Measurements from ENCODE around the gene APP. TPM values are rescaled to one million over a fixed set of nuclear protein-coding genes. Genes with fewer than 3 reads are reported as not detected.
A peak's percentile ranks its signal among the peaks of the same experiment; 100 is the strongest.

The APP gene
- total RNA-seq, 4 donors from 2014 or later, result 209 to 297 (median 240) TPM

- Histone ChIP-seq H3K4me3 (no peak overlapping the region), H3K27ac (no peak overlapping the region), H3K36me3 (no peaks in the 10 kb centered on the region), H3K27me3 (no peaks in the 10 kb centered on the region), H3K4me1 (peaks cover 0 to 17% (median 0%) of the 10 kb centered on the region in 4 donors), H3K9me3 (no peaks in the 10 kb centered on the region)
- no peak for DNase-seq
- no peak for TF ChIP-seq CTCF (IDR thresholded peaks at IDR 0.05)
- no peak for TF ChIP-seq POLR2A (IDR thresholded peaks at IDR 0.05)
Observed at GRCh38 chr21:26064506-26064905, 106.1 kb downstream of the APP start.

DNA sequence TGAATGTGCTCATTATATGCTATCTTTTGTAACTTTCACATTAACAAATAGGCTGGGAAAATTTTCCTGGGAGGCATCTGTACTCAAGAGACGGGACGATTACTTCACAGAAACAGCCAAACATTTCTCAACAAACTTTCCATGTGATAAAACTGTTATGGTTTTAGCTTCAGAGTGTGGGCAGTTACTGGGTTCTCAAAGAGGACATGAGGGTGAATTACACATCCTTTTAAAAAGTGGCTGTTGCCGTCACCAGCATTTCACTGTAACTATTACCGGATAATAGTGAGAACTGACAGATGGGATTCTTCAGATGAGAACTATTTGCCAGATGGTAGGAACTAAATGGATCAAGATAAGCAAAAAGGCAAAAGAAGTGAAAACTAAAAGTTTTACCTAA lies 109.1 kb downstream of the APP start:
- no peak for DNase-seq
- no peaks in the 10 kb centered on the region for H3K36me3 ChIP-seq
- H3K27ac ChIP-seq, result peak overlapping the region in 2 of 4 donors; percentile 5 to 51
- no peak overlapping the region for H3K4me3 ChIP-seq
- no peak for TF ChIP-seq CTCF (IDR thresholded peaks at IDR 0.05)
- no peak for TF ChIP-seq POLR2A (IDR thresholded peaks at IDR 0.05)
- H3K27me3 ChIP-seq, result no peaks in the 10 kb centered on the region
- no peaks in the 10 kb centered on the region for H3K4me1 ChIP-seq
- H3K9me3 ChIP-seq, result no peaks in the 10 kb centered on the region

- H3K4me3 ChIP-seq, result no peak overlapping the region
- TF ChIP-seq CTCF (IDR thresholded peaks at IDR 0.05) (no peak), POLR2A (IDR thresholded peaks at IDR 0.05) (no peak)
- no peaks in the 10 kb centered on the region for H3K4me1 ChIP-seq
- peak overlapping the region in 2 of 4 donors; percentile 5 to 17 for H3K27ac ChIP-seq
- no peaks in the 10 kb centered on the region for H3K36me3 ChIP-seq
- no peaks in the 10 kb centered on the region for H3K9me3 ChIP-seq
- no peaks in the 10 kb centered on the region for H3K27me3 ChIP-seq
- DNase-seq, result no peak
Observed at GRCh38 chr21:26060335-26061115, 110.0 kb downstream of the APP start.

GRCh38 chr21:26057477-26058170 lies 112.9 kb downstream of the APP start:
- Histone ChIP-seq H3K27me3 (no peaks in the 10 kb centered on the region), H3K4me1 (no peaks in the 10 kb centered on the region), H3K4me3 (no peak overlapping the region), H3K36me3 (no peaks in the 10 kb centered on the region), H3K9me3 (no peaks in the 10 kb centered on the region), H3K27ac (no peak overlapping the region)
- no peak for DNase-seq
- TF ChIP-seq CTCF (IDR thresholded peaks at IDR 0.05) (no peak), POLR2A (IDR thresholded peaks at IDR 0.05) (no peak)

DNA sequence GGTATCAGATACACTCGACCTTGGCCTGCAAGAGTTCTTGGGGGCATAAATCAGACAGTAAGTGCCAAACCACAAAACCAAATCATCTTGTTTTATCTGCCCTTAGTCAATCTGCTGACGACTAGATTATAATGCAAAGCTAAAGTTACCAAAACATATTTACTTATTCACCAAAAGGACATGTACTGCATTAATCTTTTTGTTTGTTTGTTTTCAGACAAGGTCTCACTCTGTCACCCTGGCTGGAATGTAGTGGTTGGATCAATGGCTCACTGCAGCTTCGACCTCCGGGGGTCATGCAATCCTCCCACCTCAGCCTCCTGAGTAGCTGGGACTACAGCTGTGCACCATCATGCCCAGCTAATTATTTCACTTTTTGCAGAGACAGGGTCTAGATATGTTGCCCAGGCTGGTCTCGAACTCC lies 114.7 kb downstream of the APP start:
- Histone ChIP-seq H3K4me1 (no peaks in the 10 kb centered on the region), H3K27ac (no peak overlapping the region), H3K9me3 (no peaks in the 10 kb centered on the region), H3K27me3 (no peaks in the 10 kb centered on the region), H3K4me3 (no peak overlapping the region), H3K36me3 (peaks cover 0 to 3% (median 0%) of the 10 kb centered on the region in 3 donors)
- TF ChIP-seq CTCF (IDR thresholded peaks at IDR 0.05), result no peak
- TF ChIP-seq POLR2A (IDR thresholded peaks at IDR 0.05), result no peak
- DNase-seq, result no peak
